ENCODE data around the gene USP2.
"Not testable (repeated sequence)": the region's sequence is repeated elsewhere in the genome, so short reads cannot be mapped to it uniquely, and the experiment has no call there.

Gene USP2

GRCh38 chr11:119410501-119410900 lies 29.0 kb upstream of the USP2 start:
- DNase-seq: no peak

- DNase-seq: no peak
Observed at GRCh38 chr11:119409731-119410130, 28.2 kb upstream of the USP2 start.

- no peak for DNase-seq
Observed at GRCh38 chr11:119406005-119406404, 24.5 kb upstream of the USP2 start.

GRCh38 chr11:119405448-119405847 lies 24.0 kb upstream of the USP2 start:
- DNase-seq: not testable (repeated sequence)

- no peak for DNase-seq
Observed at GRCh38 chr11:119404872-119405271, 23.4 kb upstream of the USP2 start.

GRCh38 chr11:119403021-119403420 lies 21.5 kb upstream of the USP2 start:
- DNase-seq: no peak

GRCh38 chr11:119402470-119402869 lies 21.0 kb upstream of the USP2 start:
- DNase-seq: no peak

GRCh38 chr11:119400860-119401259 lies 19.4 kb upstream of the USP2 start:
- DNase-seq: no peak

GRCh38 chr11:119397740-119398139 lies 16.2 kb upstream of the USP2 start:
- DNase-seq: no peak

GRCh38 chr11:119396835-119397234 lies 15.3 kb upstream of the USP2 start:
- no peak for DNase-seq

- DNase-seq: no peak
Observed at GRCh38 chr11:119391275-119391674, 9.8 kb upstream of the USP2 start.

- DNase-seq: no peak
Observed at GRCh38 chr11:119389611-119390254, 8.2 kb upstream of the USP2 start.

GRCh38 chr11:119388103-119388502 lies 6.6 kb upstream of the USP2 start:
- no peak for DNase-seq

GRCh38 chr11:119384332-119384731 lies 2.8 kb upstream of the USP2 start:
- DNase-seq: no peak

GRCh38 chr11:119382513-119382912 lies 1.0 kb upstream of the USP2 start:
- not testable (repeated sequence) for DNase-seq

- DNase-seq: no peak
Observed at GRCh38 chr11:119382101-119382500, 611 bp upstream of the USP2 start.

GRCh38 chr11:119380827-119381180 lies 686 bp downstream of the USP2 start:
- DNase-seq: no peak

- DNase-seq: no peak
Observed at GRCh38 chr11:119380160-119380826, 1.2 kb downstream of the USP2 start.

- DNase-seq: no peak
Observed at GRCh38 chr11:119378851-119379465, 2.5 kb downstream of the USP2 start.

- no peak for DNase-seq
Observed at GRCh38 chr11:119377961-119378667, 3.4 kb downstream of the USP2 start.

GRCh38 chr11:119377112-119377901 lies 4.2 kb downstream of the USP2 start:
- DNase-seq: no peak

GRCh38 chr11:119376197-119376847 lies 5.2 kb downstream of the USP2 start:
- no peak for DNase-seq
